Effector memory CD4-positive, alpha-beta T cell (primary cell): ENCODE measurements around the gene C6orf141.
A peak's percentile ranks its signal among the peaks of the same experiment; 100 is the strongest.

Source experiments
- DNase-seq, 3 donors: peaks; one replicate each; pipeline ENCODE4 v3.0.0-alpha.2; 2020
- H3K27ac ChIP-seq: 2 replicates; pipeline ENCODE4 v1.7.0; 2013; ENCODE audit warnings: mild to moderate bottlenecking, low read length, moderate library complexity; ENCODE audit not compliant: insufficient read depth, poor library complexity, severe bottlenecking
- H3K27me3 ChIP-seq: replicated peaks from 2 replicates; pipeline ENCODE4 v1.7.0; 2013; ENCODE audit warnings: mild to moderate bottlenecking, low read length; ENCODE audit not compliant: insufficient read depth, control insufficient read depth, poor library complexity, severe bottlenecking
- H3K36me3 ChIP-seq: 2 replicates; pipeline ENCODE4 v1.7.0; 2013; ENCODE audit warnings: mild to moderate bottlenecking, low read length, moderate library complexity; ENCODE audit not compliant: control insufficient read depth, insufficient read depth
- H3K4me1 ChIP-seq: 2 replicates; pipeline ENCODE4 v1.7.0; 2013; ENCODE audit warnings: low read length, mild to moderate bottlenecking; ENCODE audit not compliant: control insufficient read depth, insufficient read depth, poor library complexity, severe bottlenecking
- H3K4me3 ChIP-seq: 2 replicates; pipeline ENCODE4 v1.7.0; 2013; ENCODE audit warnings: low read length, low read depth, mild to moderate bottlenecking; ENCODE audit not compliant: insufficient read depth, poor library complexity, severe bottlenecking
- H3K9me3 ChIP-seq: 2 replicates; pipeline ENCODE4 v1.7.0; 2013; ENCODE audit warnings: mild to moderate bottlenecking, low read length, moderate library complexity; ENCODE audit not compliant: control insufficient read depth

C6orf141 gene

DNA sequence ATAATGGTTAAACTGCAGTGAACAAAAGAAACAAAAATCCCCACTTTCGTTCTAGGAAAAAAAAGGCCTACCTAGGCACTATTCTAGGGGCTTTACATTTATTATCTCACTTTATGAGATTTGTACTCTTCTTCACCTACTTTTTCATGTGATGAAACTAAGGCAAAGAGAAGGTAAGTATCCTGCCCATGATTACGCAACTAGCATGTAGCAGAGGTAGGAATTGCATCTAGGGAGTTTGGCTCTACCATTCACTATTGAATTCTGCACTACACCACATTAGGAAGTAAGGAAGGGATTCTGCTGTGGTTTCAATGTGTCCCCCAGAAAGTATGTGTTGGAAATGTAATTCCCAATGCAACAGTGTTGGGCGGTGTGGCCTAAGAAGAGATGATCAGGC, 11.4 kb upstream of the C6orf141 start:
- no peak overlapping the region for H3K4me3 ChIP-seq
- H3K27ac ChIP-seq: no peak overlapping the region
- no peaks in the 10 kb centered on the region for H3K36me3 ChIP-seq
- no peaks in the 10 kb centered on the region for H3K4me1 ChIP-seq
- no peaks in the 10 kb centered on the region for H3K27me3 ChIP-seq
- H3K9me3 ChIP-seq: no peaks in the 10 kb centered on the region
- DNase-seq: no peak

DNA sequence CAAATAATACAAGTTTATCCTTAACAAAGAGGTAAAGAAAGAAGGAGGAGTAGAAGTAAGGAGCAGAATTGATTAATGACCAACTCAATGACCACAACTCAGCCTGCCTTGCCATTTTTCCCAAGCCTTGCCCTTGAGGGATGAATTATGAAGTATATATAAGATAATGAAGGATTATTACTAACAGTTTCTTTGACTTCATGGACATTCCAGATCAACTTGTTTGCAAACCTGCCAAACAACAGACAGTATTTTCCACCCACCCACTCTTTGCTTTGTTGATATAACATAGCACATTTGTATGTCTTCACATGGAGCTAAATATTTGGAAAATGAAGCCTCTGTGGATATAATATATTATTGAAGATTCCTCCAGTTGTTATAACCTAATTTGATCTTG, 9.9 kb upstream of the C6orf141 start:
- Histone ChIP-seq H3K9me3 (no peaks in the 10 kb centered on the region), H3K4me1 (no peaks in the 10 kb centered on the region), H3K36me3 (no peaks in the 10 kb centered on the region), H3K27me3 (no peaks in the 10 kb centered on the region), H3K27ac (no peak overlapping the region), H3K4me3 (no peak overlapping the region)
- DNase-seq: no peak

DNA sequence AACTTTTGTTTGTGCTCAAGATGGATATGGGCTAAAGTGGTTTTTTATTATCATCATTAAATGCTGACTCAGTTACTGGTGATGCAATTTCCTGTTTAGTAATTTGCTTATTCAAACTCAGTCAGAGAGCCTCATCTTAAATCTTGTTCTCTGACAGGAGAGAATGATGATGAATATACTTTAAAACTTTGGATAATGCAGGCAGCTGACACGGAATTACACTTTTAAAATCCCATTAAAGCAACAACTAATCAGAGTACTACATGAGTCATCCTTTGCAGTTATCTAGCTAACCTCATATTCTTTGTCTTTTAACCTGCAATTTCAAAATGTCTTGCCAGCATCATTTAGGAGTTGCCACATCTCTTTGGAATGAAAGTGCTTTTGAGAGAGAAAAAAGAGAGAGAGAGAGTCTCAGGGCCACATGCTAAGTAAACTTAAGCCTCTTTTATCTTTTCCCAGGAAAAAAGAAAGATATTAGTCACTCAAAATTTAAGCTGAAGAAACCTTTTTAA, 9.2 kb upstream of the C6orf141 start:
- H3K4me3 ChIP-seq: no peak overlapping the region
- DNase-seq: no peak

DNA sequence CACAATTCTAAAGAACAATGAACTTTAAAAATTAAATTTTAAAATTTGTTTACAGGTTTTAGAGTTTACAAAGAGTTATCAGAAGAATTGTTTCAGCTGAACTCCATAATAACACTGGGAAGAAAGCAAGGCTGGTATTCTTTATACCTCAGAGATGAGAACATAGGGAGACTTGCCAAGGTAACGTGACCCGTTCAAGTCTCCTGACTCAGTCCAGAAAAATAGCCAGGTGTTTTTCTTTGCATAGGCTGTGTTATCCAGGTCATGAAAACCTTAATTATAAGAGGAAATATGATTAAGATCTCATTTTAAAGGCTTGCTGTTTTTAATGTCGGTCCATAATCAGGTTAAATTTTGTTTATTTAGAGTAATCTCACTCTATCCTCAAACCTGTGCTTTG, 8.5 kb upstream of the C6orf141 start:
- no peaks in the 10 kb centered on the region for H3K4me1 ChIP-seq
- H3K27ac ChIP-seq: no peak overlapping the region
- no peaks in the 10 kb centered on the region for H3K9me3 ChIP-seq
- no peak overlapping the region for H3K4me3 ChIP-seq
- no peaks in the 10 kb centered on the region for H3K27me3 ChIP-seq
- no peaks in the 10 kb centered on the region for H3K36me3 ChIP-seq
- no peak for DNase-seq

More for the DNA sequence above, 9.2 kb upstream of the C6orf141 start:
- Histone ChIP-seq H3K36me3 (no peaks in the 10 kb centered on the region), H3K9me3 (no peaks in the 10 kb centered on the region), H3K4me1 (no peaks in the 10 kb centered on the region), H3K27ac (no peak overlapping the region), H3K27me3 (no peaks in the 10 kb centered on the region)

DNA sequence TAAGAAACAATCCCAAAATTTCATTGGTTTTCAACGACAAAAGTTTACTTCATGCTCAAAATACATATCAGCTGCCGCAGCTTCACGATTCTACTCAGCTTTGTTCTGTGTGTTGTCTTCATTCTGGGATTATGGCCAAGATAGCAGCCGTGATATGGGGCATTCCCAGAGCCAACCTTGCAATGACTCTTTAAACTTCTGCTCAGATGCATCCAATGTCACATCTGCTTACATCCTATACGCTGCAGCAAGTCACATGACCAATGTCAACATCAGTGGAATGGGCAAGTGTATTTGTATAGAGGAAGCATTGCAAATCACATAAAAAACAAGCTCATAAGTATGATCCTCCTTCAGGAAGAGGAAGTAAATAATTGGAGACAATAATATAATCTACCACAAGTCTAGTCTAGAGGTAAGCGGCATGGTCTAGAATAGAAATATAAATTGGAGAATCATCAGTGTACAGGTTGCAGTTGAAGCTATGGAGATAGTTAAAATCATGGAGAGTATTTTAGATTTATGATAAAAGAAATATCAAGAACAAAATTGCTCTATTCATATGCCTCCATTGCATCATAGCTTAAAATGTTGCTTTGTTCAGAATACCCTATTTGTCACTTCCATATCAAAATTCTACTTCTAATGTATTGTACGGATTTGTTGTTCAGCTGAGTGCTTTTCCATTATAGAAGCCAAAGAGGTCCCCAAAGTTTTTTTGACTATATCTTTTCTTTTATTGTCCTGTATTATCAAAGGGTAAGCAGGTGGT, 7.2 kb upstream of the C6orf141 start:
- H3K9me3 ChIP-seq: no peaks in the 10 kb centered on the region
- H3K36me3 ChIP-seq: no peaks in the 10 kb centered on the region
- H3K4me1 ChIP-seq: no peaks in the 10 kb centered on the region
- H3K27ac ChIP-seq: no peak overlapping the region
- no peak overlapping the region for H3K4me3 ChIP-seq
- no peak for DNase-seq
- no peaks in the 10 kb centered on the region for H3K27me3 ChIP-seq

DNA sequence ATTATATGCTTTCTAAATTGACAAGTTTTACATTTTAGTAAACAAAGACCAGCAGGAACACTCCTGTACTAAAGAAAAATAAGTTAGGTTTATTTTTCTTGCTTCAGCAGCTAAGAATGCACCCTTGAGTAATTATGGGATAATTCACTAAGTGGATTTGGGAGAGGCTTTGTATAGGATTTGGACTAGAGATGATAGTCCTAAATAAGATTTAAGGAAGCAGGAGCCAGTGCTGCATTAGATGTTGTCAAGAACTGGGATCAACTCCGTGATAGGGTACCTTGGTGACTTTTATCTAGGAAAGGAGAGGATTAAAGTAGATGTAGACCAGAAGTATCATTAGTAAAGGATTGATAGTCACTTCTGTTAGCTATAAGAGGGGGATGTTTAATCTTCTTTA, 4.1 kb upstream of the C6orf141 start:
- H3K27me3 ChIP-seq: peaks cover 4% of the 10 kb centered on the region
- H3K27ac ChIP-seq: no peak overlapping the region
- no peak overlapping the region for H3K4me3 ChIP-seq
- no peaks in the 10 kb centered on the region for H3K9me3 ChIP-seq
- DNase-seq: no peak
- no peaks in the 10 kb centered on the region for H3K36me3 ChIP-seq
- no peaks in the 10 kb centered on the region for H3K4me1 ChIP-seq

DNA sequence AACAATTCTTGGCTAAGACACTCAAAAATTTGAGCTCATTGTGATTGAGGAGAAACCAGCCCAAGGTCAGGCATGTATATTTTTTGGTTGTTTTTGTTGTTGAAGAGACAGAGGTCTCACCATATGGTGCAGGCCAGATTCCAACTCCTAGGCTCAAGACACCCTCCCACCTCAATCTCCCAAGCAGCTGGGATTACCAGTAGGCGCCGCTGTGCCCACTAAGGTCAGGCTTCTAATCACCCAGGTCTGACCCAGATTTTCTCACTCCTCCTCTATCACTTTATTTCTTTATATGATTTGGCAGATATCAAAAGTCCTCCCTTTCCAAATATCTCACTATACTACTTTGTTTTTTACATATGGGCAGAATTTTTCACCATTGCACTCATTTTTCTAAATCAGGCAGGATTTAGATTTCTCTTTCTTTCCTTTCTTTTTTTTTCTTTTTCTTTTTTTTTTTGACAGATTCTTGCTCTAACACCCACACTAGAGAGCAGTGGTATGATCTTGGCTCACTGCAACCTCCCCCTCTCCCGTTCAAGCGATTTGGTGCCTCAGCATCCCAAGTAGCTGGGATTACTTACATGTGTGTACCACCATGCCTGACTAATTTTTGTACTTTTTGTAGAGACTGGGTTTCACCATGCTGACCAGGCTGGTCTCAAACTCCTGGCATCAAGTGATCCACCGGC, 1.7 kb upstream of the C6orf141 start:
- Histone ChIP-seq H3K27ac (no peak overlapping the region), H3K27me3 (peaks cover 4% of the 10 kb centered on the region), H3K36me3 (no peaks in the 10 kb centered on the region), H3K9me3 (no peaks in the 10 kb centered on the region), H3K4me3 (no peak overlapping the region), H3K4me1 (no peaks in the 10 kb centered on the region)
- DNase-seq: no peak

DNA sequence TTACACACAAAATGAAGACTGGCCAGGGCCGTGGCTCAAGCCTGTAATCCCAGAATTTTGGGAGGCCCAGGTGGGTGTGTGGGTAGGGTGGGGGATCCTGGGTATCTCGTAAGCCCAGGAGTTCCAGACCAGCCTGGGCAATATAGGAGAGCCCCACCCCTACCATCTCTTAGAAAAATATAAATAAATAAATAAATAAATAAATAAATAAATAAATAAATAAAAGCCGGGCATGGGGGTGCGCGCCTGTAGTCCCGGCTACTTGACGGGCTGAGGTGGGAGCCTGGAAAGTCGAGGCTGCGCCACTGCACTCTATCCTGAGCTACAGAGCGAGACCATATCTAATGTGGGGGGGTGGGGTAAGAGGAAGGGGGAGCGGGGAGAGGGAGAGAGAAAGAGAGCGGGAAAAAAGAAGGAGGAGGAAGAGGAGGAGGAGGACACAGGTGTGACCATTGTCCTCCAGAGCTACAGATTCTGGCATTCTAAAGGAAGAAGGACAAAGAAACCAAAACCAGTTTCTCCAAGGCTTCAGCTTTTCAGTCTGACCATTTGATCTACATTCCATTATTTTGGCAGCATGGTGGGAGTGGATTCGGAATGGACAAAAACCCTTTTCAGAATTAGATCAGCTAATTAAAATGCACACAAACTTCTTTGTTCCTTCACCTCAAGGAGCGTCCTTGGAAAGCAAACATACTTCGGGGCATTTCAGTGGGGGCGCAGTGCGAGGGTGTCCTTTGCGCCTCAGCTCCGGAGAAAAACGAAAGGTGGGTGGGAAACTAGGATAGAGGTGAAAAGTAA, 577 bp upstream of the C6orf141 start:
- no peaks in the 10 kb centered on the region for H3K36me3 ChIP-seq
- DNase-seq: no peak
- H3K27me3 ChIP-seq: peaks cover 4% of the 10 kb centered on the region
- no peaks in the 10 kb centered on the region for H3K4me1 ChIP-seq
- H3K27ac ChIP-seq: no peak overlapping the region
- H3K9me3 ChIP-seq: no peaks in the 10 kb centered on the region
- H3K4me3 ChIP-seq: no peak overlapping the region

DNA sequence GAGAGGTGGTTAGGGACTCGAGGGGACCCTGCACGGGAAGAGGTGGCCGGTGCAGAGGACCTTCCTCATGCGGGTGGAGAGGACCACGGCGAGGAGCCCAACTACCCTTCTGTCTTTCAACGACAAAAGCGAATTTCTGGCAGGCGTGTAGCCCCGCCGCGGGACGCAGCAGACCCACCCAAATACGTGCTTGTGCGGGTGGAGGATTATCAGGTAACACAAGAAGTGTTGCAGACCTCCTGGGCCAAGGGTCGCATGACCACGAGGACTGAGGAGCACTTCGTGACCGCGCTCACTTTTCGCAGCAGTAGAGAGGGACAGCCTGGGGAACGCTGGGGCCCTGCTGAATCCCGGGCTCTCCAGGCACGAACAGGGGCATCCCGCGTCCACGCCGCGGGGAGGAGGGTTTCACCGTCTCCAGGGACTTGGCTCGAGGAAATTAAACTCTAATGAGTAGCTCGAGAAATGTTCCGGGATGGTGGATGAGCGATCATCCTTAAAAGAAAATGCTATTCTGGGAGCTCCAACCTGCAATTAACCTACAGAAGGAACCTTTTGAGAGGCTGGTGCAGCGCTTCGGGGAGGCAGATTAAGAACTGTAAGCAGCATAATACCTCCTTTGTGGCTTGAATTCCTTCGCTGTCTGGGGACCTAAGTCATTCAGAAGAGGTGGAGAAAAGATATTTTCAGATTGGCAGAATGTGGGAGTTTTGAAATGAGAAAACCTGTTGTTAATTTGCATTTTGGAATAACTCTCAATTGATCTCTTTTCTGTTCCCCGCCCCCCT, 804 bp downstream of the C6orf141 start:
- no peak overlapping the region for H3K27ac ChIP-seq
- no peaks in the 10 kb centered on the region for H3K9me3 ChIP-seq
- peak overlapping the region; percentile 14 for H3K4me3 ChIP-seq
- H3K4me1 ChIP-seq: no peaks in the 10 kb centered on the region
- H3K36me3 ChIP-seq: no peaks in the 10 kb centered on the region
- no peak for DNase-seq
- peaks cover 4% of the 10 kb centered on the region for H3K27me3 ChIP-seq
